ENCODE results near the gene UST. TPM values are rescaled to one million over a fixed set of nuclear protein-coding genes. Genes with fewer than 3 reads are reported as not detected.

UST gene
- total RNA-seq, 4 donors from 2014 or later = 4.8 to 9.0 (median 7.8) TPM

GRCh38 chr6:148800536-148800935 lies 53.7 kb downstream of the UST start:
- intact Hi-C loops (cut with DNase I; ENCODE audit: low total_unique reads) = no loop called here
- WGBS, 2 donors (ENCODE audit: low coverage in 1 of 2) = 42 to 58% methylated on average over 3 of the region's 3 CpGs

GRCh38 chr6:148803979-148804378 lies 57.1 kb downstream of the UST start:
- in situ Hi-C loops (cut with MboI; ENCODE audit: low pct_ligation_motif_present in 1 of 4, low pct_unique_long_range_greater_than_20kb in 1 of 4, low sequenced_read_pairs in 3 of 4) = no loop called here

More at GRCh38 chr6:148800536-148800935, 53.7 kb downstream of the UST start:
- Histone ChIP-seq H3K27me3 (no peaks in the 10 kb centered on the region), H3K4me1 (peaks cover 0 to under 1% (median 0%) of the 10 kb centered on the region in 4 donors), H3K27ac (no peak overlapping the region), H3K36me3 (no peaks in the 10 kb centered on the region), H3K9me3 (no peaks in the 10 kb centered on the region), H3K4me3 (no peak overlapping the region)
- no peak for DNase-seq
- TF ChIP-seq CTCF (IDR thresholded peaks at IDR 0.05) (no peak), POLR2AphosphoS5 (IDR thresholded peaks at IDR 0.05) (no peak), POLR2A (IDR thresholded peaks at IDR 0.05) (no peak), EP300 (IDR thresholded peaks at IDR 0.05; ENCODE audit: low read depth) (no peak)
- in situ Hi-C loops (cut with MboI; ENCODE audit: low pct_ligation_motif_present in 1 of 4, low pct_unique_long_range_greater_than_20kb in 1 of 4, low sequenced_read_pairs in 3 of 4) = no loop called here

DNA sequence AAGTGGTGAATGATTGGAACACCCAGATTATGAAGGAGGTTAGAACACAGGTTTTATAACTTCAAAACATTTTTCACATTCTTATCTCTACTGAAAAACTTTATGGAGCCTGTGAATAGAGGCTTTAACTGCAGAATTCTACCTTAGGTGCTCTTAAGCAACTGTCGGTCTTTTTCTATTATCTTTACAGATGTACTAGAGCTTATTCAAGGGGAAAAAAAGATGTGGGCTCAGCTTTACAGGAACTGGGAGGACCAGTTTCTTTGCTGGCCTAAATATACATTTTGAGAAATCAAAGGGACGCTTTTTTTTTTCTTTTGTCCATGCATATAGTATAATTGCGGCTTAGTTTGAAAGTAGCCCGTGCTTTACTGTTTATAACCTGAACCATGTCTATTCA lies 58.9 kb downstream of the UST start:
- no peaks in the 10 kb centered on the region for H3K36me3 ChIP-seq
- intact Hi-C loops (cut with DNase I; ENCODE audit: low total_unique reads) = no loop called here
- no peak for DNase-seq
- H3K27ac ChIP-seq = no peak overlapping the region
- H3K4me1 ChIP-seq = peaks cover 0 to 5% (median 0%) of the 10 kb centered on the region in 4 donors
- 50 to 56% methylated on average over 4 of the region's 4 CpGs for WGBS, 2 donors (ENCODE audit: low coverage in 1 of 2)
- H3K4me3 ChIP-seq = no peak overlapping the region
- in situ Hi-C loops (cut with MboI; ENCODE audit: low pct_ligation_motif_present in 1 of 4, low pct_unique_long_range_greater_than_20kb in 1 of 4, low sequenced_read_pairs in 3 of 4) = no loop called here
- no peaks in the 10 kb centered on the region for H3K27me3 ChIP-seq
- no peaks in the 10 kb centered on the region for H3K9me3 ChIP-seq
- TF ChIP-seq POLR2A (IDR thresholded peaks at IDR 0.05) = no peak
- TF ChIP-seq CTCF (IDR thresholded peaks at IDR 0.05) = no peak
- no peak for TF ChIP-seq POLR2AphosphoS5 (IDR thresholded peaks at IDR 0.05)
- no peak for TF ChIP-seq EP300 (IDR thresholded peaks at IDR 0.05; ENCODE audit: low read depth)

More at GRCh38 chr6:148803979-148804378, 57.1 kb downstream of the UST start:
- Histone ChIP-seq H3K27ac (no peak overlapping the region), H3K27me3 (no peaks in the 10 kb centered on the region), H3K4me3 (no peak overlapping the region), H3K4me1 (peaks cover 0 to 5% (median 0%) of the 10 kb centered on the region in 4 donors), H3K36me3 (no peaks in the 10 kb centered on the region), H3K9me3 (no peaks in the 10 kb centered on the region)
- WGBS, 2 donors (ENCODE audit: low coverage in 1 of 2) = 94% methylated on average over 6 of the region's 6 CpGs
- intact Hi-C loops (cut with DNase I; ENCODE audit: low total_unique reads) = no loop called here
- TF ChIP-seq POLR2A (IDR thresholded peaks at IDR 0.05) (no peak), CTCF (IDR thresholded peaks at IDR 0.05) (no peak), EP300 (IDR thresholded peaks at IDR 0.05; ENCODE audit: low read depth) (no peak), POLR2AphosphoS5 (IDR thresholded peaks at IDR 0.05) (no peak)
- no peak for DNase-seq

GRCh38 chr6:148807784-148808183 lies 61.0 kb downstream of the UST start:
- intact Hi-C loops (cut with DNase I; ENCODE audit: low total_unique reads) = no loop called here
- no peak for DNase-seq
- TF ChIP-seq POLR2A (IDR thresholded peaks at IDR 0.05) (no peak), EP300 (IDR thresholded peaks at IDR 0.05; ENCODE audit: low read depth) (no peak), POLR2AphosphoS5 (IDR thresholded peaks at IDR 0.05) (no peak), CTCF (IDR thresholded peaks at IDR 0.05) (no peak)
- in situ Hi-C loops (cut with MboI; ENCODE audit: low pct_ligation_motif_present in 1 of 4, low pct_unique_long_range_greater_than_20kb in 1 of 4, low sequenced_read_pairs in 3 of 4) = no loop called here
- H3K4me1 ChIP-seq = peaks cover 0 to 5% (median 0%) of the 10 kb centered on the region in 4 donors
- no peaks in the 10 kb centered on the region for H3K36me3 ChIP-seq
- H3K4me3 ChIP-seq = no peak overlapping the region
- H3K27ac ChIP-seq = no peak overlapping the region
- H3K27me3 ChIP-seq = no peaks in the 10 kb centered on the region
- no peaks in the 10 kb centered on the region for H3K9me3 ChIP-seq
- 77 to 88% methylated on average over 7 of the region's 7 CpGs for WGBS, 2 donors (ENCODE audit: low coverage in 1 of 2)
